Lower lobe of right lung (tissue), 2 donors: ENCODE measurements around the gene ZNF277. TPM values are rescaled to one million over a fixed set of nuclear protein-coding genes. Genes with fewer than 3 reads are reported as not detected.

Experiments used
- ATAC-seq, 2 donors: fragments of 200-7000 bp; cut with Tn5 transposase; one replicate each; pipeline ENCODE4 v1.9.1; 2020 to 2022; ENCODE audit warnings: mild to moderate bottlenecking in 2 of 2, moderate library complexity in 2 of 2
- DNase-seq: peaks from one replicate; pipeline ENCODE4 v3.0.0-alpha.2; 2020
- H3K27ac ChIP-seq: fragments of 200-600 bp; one replicate; pipeline ENCODE4 v1.8.0; 2022
- H3K27me3 ChIP-seq: fragments of 200-600 bp; one replicate; pipeline ENCODE4 v1.8.0; 2022; ENCODE audit warnings: low read depth
- H3K36me3 ChIP-seq: fragments of 200-600 bp; one replicate; pipeline ENCODE4 v1.8.0; 2022; ENCODE audit warnings: mild to moderate bottlenecking
- H3K4me1 ChIP-seq: fragments of 200-600 bp; one replicate; pipeline ENCODE4 v1.8.0; 2022
- H3K4me3 ChIP-seq: fragments of 200-600 bp; one replicate; pipeline ENCODE4 v1.8.0; 2022; ENCODE audit warnings: mild to moderate bottlenecking
- H3K9me3 ChIP-seq: fragments of 200-600 bp; one replicate; pipeline ENCODE4 v1.8.0; 2022
- CTCF ChIP-seq: fragments of 200-600 bp; IDR thresholded peaks from one replicate; pipeline ENCODE4 v1.8.0; 2022; ENCODE audit warnings: antibody characterized with exemption, mild to moderate bottlenecking
- intact Hi-C: fragments of 100-400 bp; cut with DNase I; formaldehyde crosslinking; loops from one replicate; pipeline ENCODE4 v1.11.0; 2022
- total RNA-seq: library from RNA; stranded (reverse); fragmentation: NEBNext Ultra II Directional; extraction: Animal tissue kit (Norgen Biotek cat#: 25700); gene quantifications from one replicate; pipeline ENCODE4 v1.2.1, GENCODE V29; 2021
- donor health status: DM: no; HTN: yes; CAD: no; lungs with severe emphysema.

The ZNF277 gene
- total RNA-seq, 1 donor from 2014 or later = 33.3 TPM

DNA sequence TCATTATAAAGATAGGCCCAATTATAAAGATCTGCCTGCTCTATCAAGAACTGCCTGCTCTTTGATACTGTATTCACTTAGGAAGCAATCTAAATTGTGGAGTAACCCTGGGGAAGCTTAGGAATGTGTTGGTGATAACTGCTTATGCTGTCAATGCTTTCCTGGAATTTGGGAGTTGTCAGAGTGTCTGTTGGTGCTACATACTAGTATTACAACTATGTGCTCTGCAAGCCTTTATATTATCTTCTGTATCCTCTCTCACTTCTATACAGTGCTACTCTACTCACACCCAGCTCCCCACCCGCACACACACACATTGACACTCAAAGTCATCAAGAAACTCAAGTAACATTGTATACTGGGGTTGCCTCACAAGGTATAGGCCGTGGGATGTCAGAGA, 6.1 kb downstream of the ZNF277 start:
- H3K27ac ChIP-seq = no peak overlapping the region

DNA sequence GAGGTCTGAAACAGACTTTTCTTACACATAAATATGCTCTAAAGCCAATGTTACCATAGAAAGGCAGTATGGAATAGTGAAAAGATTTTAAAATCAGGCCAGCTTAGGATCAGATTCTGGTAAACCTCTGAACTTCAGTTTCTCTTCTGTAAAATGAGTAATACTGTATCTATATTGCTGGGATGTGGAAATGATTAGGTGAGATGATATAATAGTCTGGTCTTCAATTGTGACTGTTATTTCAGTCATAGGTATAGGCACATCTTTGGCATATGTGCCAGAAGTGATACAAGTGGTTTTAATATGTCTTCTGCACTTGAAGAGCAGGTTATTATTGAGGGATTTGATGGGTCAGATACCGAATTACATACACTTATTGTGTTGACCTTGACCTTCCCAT, 7.2 kb downstream of the ZNF277 start:
- Histone ChIP-seq H3K27ac (no peak overlapping the region), H3K4me3 (no peak overlapping the region), H3K27me3 (no peaks in the 10 kb centered on the region), H3K36me3 (no peaks in the 10 kb centered on the region), H3K9me3 (no peaks in the 10 kb centered on the region), H3K4me1 (peaks cover 50% of the 10 kb centered on the region)
- intact Hi-C loops = no loop called here
- no peak for TF ChIP-seq CTCF
- no peak for DNase-seq
- ATAC-seq = no peak

More for the DNA sequence above, 6.1 kb downstream of the ZNF277 start:
- Histone ChIP-seq H3K4me3 (no peak overlapping the region), H3K4me1 (peaks cover 50% of the 10 kb centered on the region), H3K36me3 (no peaks in the 10 kb centered on the region), H3K9me3 (no peaks in the 10 kb centered on the region), H3K27me3 (no peaks in the 10 kb centered on the region)
- no peak for TF ChIP-seq CTCF
- ATAC-seq (peak in 1 of 2 donors; percentile 3), DNase-seq (no peak)
- intact Hi-C loops = no loop called here

- ATAC-seq (no peak), DNase-seq (no peak)
- Histone ChIP-seq H3K36me3 (no peaks in the 10 kb centered on the region), H3K27ac (no peak overlapping the region), H3K4me1 (peaks cover 45% of the 10 kb centered on the region), H3K4me3 (no peak overlapping the region), H3K9me3 (no peaks in the 10 kb centered on the region), H3K27me3 (no peaks in the 10 kb centered on the region)
- TF ChIP-seq CTCF = no peak
- intact Hi-C loops = no loop called here
Observed at GRCh38 chr7:112214268-112214667, 7.8 kb downstream of the ZNF277 start.

- no peak overlapping the region for H3K4me3 ChIP-seq
- H3K27ac ChIP-seq = no peak overlapping the region
- no peaks in the 10 kb centered on the region for H3K27me3 ChIP-seq
- no peak for DNase-seq
- H3K36me3 ChIP-seq = no peaks in the 10 kb centered on the region
- no peak for TF ChIP-seq CTCF
- intact Hi-C loops = no loop called here
- H3K9me3 ChIP-seq = no peaks in the 10 kb centered on the region
- ATAC-seq = no peak
- H3K4me1 ChIP-seq = peaks cover 45% of the 10 kb centered on the region
Observed at GRCh38 chr7:112214883-112215282, 8.4 kb downstream of the ZNF277 start.

- no peak for TF ChIP-seq CTCF
- Histone ChIP-seq H3K4me1 (peaks cover 37% of the 10 kb centered on the region), H3K4me3 (no peak overlapping the region), H3K36me3 (no peaks in the 10 kb centered on the region), H3K9me3 (no peaks in the 10 kb centered on the region), H3K27me3 (no peaks in the 10 kb centered on the region), H3K27ac (no peak overlapping the region)
- no peak for DNase-seq
- no peak for ATAC-seq
- intact Hi-C loops = no loop called here
Observed at GRCh38 chr7:112215787-112216186, 9.3 kb downstream of the ZNF277 start.

DNA sequence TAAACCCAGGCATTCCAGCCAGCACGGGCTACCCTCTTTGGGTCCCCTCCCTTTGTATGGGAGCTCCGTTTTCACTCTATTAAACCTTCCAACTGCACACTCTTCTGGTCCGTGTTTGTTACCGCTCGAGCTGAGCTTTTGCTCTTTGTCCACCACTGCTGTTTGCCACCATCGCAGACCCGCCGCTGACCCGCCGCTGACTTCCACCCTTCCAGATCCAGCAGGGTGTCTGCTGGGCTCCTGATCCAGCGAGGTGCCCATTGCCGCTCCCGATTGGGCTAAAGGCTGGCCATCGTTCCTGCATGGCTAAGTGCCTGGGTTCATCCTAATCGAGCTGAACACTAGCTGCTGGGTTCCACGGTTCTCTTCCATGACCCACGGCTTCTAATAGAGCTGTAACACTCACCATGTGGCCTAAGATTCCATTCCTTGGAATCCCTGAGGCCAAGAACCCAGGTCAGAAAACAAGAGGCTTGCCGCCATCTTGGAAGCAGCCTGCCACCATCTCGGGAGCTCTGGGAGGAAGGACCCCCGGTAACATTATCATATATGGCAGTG, 14.5 kb downstream of the ZNF277 start:
- Histone ChIP-seq H3K36me3 (no peaks in the 10 kb centered on the region), H3K4me1 (no peaks in the 10 kb centered on the region), H3K27me3 (no peaks in the 10 kb centered on the region), H3K4me3 (no peak overlapping the region), H3K9me3 (no peaks in the 10 kb centered on the region), H3K27ac (no peak overlapping the region)
- intact Hi-C loops = no loop called here
- DNase-seq (no peak), ATAC-seq (no peak)
- no peak for TF ChIP-seq CTCF
